Bronchial epithelial cell (primary cell): ENCODE data around the gene MAPK8IP1. TPM values are rescaled to one million over a fixed set of nuclear protein-coding genes. Genes with fewer than 3 reads are reported as not detected.
"Not testable (repeated sequence)": the region's sequence is repeated elsewhere in the genome, so short reads cannot be mapped to it uniquely, and the experiment has no call there.

ENCODE experiments used
- DNase-seq: peaks from one replicate; pipeline ENCODE4 v3.0.0-alpha.2; 2010; ENCODE audit warnings: low read depth
- FAIRE-seq: peaks from 2 replicates; lab custom pipeline; 2011; peaks lifted over from hg19 to GRCh38; lab: Jason Lieb, UNC
- H3K27me3 ChIP-seq: 2 replicates; pipeline ENCODE4 v1.5.1; 2011; ENCODE audit warnings: low read length; ENCODE audit not compliant: control insufficient read depth, insufficient read depth
- H3K36me3 ChIP-seq: 2 replicates; pipeline ENCODE4 v1.5.1; 2011; ENCODE audit warnings: low read length; ENCODE audit not compliant: control insufficient read depth, insufficient read depth
- H3K4me3 ChIP-seq: 2 replicates; pipeline ENCODE4 v1.5.1; 2011; ENCODE audit warnings: mild to moderate bottlenecking, low read depth, low read length, control low read depth
- CTCF ChIP-seq: IDR thresholded peaks from 2 replicates; pipeline ENCODE4 v1.5.1; 2011; ENCODE audit warnings: mild to moderate bottlenecking, moderate library complexity, low read length, control low read depth, inconsistent platforms; ENCODE audit not compliant: insufficient read depth, severe bottlenecking
- total RNA-seq: library from RNA; depleted of rRNA; stranded (reverse); fragments of >200 nt; gene quantifications from 2 replicates; pipeline ENCODE4 v1.2.1, GENCODE V29; 2014

The MAPK8IP1 gene
- total RNA-seq, 1 donor from 2014 or later: 0.26 TPM

- TF ChIP-seq CTCF: no peak
- Histone ChIP-seq H3K27me3 (peaks cover 6% of the 10 kb centered on the region), H3K4me3 (no peak overlapping the region), H3K36me3 (no peaks in the 10 kb centered on the region)
- DNase-seq: no peak
- FAIRE-seq: no peak
Observed at GRCh38 chr11:45901626-45902025, 16.2 kb downstream of the MAPK8IP1 start.

- DNase-seq: no peak
- TF ChIP-seq CTCF: no peak
- FAIRE-seq: no peak
Observed at GRCh38 chr11:45902452-45903380, 17.3 kb downstream of the MAPK8IP1 start.

GRCh38 chr11:45904309-45904915, 19.0 kb downstream of the MAPK8IP1 start:
- peaks cover 5% of the 10 kb centered on the region for H3K27me3 ChIP-seq
- H3K4me3 ChIP-seq: no peak overlapping the region
- no peak for FAIRE-seq
- no peak for DNase-seq
- H3K36me3 ChIP-seq: no peaks in the 10 kb centered on the region
- no peak for TF ChIP-seq CTCF

More at GRCh38 chr11:45902452-45903380, 17.3 kb downstream of the MAPK8IP1 start:
- Histone ChIP-seq H3K36me3 (no peaks in the 10 kb centered on the region), H3K27me3 (peaks cover 5% of the 10 kb centered on the region), H3K4me3 (no peak overlapping the region)

GRCh38 chr11:45905095-45905494, 19.6 kb downstream of the MAPK8IP1 start:
- no peak for FAIRE-seq
- DNase-seq: no peak
- no peak for TF ChIP-seq CTCF
- no peaks in the 10 kb centered on the region for H3K36me3 ChIP-seq
- no peak overlapping the region for H3K4me3 ChIP-seq
- H3K27me3 ChIP-seq: peaks cover 5% of the 10 kb centered on the region

- FAIRE-seq, H3K27me3 ChIP-seq, DNase-seq, H3K4me3 ChIP-seq, H3K36me3 ChIP-seq: not testable (repeated sequence)
Observed at GRCh38 chr11:45905576-45905975, 20.1 kb downstream of the MAPK8IP1 start.

GRCh38 chr11:45906096-45906682, 20.7 kb downstream of the MAPK8IP1 start:
- no peak for DNase-seq
- Histone ChIP-seq H3K36me3 (peaks cover 10% of the 10 kb centered on the region), H3K27me3 (no peaks in the 10 kb centered on the region), H3K4me3 (no peak overlapping the region)
- FAIRE-seq: no peak
- no peak for TF ChIP-seq CTCF
